Endothelial cell of umbilical vein (primary cell): ENCODE results near the gene ZC3H18.

Experiments
- EZH2 ChIP-seq: IDR thresholded peaks from 2 replicates; pipeline ENCODE4 v1.6.1; 2012; ENCODE audit warnings: borderline replicate concordance, low read depth, mild to moderate bottlenecking, moderate library complexity, low read length, inconsistent platforms; ENCODE audit not compliant: severe bottlenecking
- GATA2 ChIP-seq: IDR thresholded peaks from 2 replicates; pipeline ENCODE4 v1.7.0; 2011; ENCODE audit warnings: low read depth, mild to moderate bottlenecking, moderate library complexity, mixed read lengths, low read length; ENCODE audit not compliant: insufficient read length, insufficient read depth
- POLR2A ChIP-seq: IDR thresholded peaks from 2 replicates; pipeline ENCODE4 v1.6.1; 2012; ENCODE audit warnings: low read depth, mild to moderate bottlenecking, control low read depth, low read length
- POLR2AphosphoS5 ChIP-seq: IDR thresholded peaks from 2 replicates; pipeline ENCODE4 v1.6.1; 2012; ENCODE audit warnings: low read depth, mild to moderate bottlenecking, control low read depth, low read length, moderate library complexity; ENCODE audit not compliant: insufficient read depth
- TF ChIP-seq, protein P1 (sequence below), 2 donors: IDR thresholded peaks; 1 replicate in 1 of 2; 2 replicates in 1 of 2; pipeline ENCODE4 v1.5.1; 2011; ENCODE audit warnings: low read length in 2 of 2, mild to moderate bottlenecking in 2 of 2, moderate library complexity in 2 of 2, control low read depth in 1 of 2, inconsistent platforms in 1 of 2, low read depth in 1 of 2; ENCODE audit not compliant: insufficient read depth in 1 of 2; ENCODE audit errors: extremely low read depth in 1 of 2

DNA sequence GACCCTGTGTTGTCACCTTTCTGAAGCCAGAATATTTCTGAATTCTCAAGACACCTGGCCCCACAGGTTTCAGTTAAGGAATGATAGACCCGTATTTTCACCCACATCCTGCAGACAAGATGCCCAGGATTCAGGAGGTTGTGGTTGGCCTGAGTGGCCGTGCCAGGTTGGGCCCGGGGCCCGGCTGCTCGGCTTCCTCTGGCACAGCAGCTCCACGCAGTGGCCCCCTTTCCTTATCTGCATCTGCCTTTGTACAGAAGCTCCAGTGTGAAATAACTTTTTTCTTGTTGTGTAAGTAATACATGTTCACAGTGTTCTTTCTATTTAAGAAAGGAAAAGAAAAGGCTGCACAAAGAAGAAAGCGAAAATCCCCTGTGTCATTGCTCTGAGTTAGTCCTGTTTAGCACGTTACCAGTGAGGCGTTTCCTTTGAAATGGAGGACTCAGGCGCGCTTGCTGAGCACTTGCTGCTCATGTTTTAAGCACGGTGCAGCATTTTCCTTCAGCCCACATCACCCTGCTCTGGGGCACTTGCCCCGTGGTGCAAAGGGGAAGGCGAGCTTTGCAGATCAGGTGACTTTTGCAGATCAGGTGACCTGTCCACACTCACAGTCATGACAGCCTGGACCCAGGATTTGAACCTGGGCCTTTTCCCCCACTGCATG lies 12.8 kb downstream of the ZC3H18 start:
- no peak for TF ChIP-seq EZH2
- no peak for TF ChIP-seq POLR2AphosphoS5
- TF ChIP-seq, protein P1, sequence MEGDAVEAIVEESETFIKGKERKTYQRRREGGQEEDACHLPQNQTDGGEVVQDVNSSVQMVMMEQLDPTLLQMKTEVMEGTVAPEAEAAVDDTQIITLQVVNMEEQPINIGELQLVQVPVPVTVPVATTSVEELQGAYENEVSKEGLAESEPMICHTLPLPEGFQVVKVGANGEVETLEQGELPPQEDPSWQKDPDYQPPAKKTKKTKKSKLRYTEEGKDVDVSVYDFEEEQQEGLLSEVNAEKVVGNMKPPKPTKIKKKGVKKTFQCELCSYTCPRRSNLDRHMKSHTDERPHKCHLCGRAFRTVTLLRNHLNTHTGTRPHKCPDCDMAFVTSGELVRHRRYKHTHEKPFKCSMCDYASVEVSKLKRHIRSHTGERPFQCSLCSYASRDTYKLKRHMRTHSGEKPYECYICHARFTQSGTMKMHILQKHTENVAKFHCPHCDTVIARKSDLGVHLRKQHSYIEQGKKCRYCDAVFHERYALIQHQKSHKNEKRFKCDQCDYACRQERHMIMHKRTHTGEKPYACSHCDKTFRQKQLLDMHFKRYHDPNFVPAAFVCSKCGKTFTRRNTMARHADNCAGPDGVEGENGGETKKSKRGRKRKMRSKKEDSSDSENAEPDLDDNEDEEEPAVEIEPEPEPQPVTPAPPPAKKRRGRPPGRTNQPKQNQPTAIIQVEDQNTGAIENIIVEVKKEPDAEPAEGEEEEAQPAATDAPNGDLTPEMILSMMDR (IDR thresholded peaks at IDR 0.05; ENCODE audit: extremely low read depth in 1 of 2, insufficient read depth in 1 of 2, low read depth in 1 of 2, low read length in 2 of 2): no peak
- TF ChIP-seq POLR2A: no peak
- TF ChIP-seq GATA2: no peak
